Epithelial cell of esophagus (primary cell): ENCODE measurements around the gene DMWD.
A peak's percentile ranks its signal among the peaks of the same experiment; 100 is the strongest.
"Not testable (repeated sequence)": the region's sequence is repeated elsewhere in the genome, so short reads cannot be mapped to it uniquely, and the experiment has no call there.

Experiments used
- DNase-seq: peaks from one replicate; pipeline ENCODE4 v3.0.0; 2010; ENCODE audit warnings: low read depth
- H3K4me3 ChIP-seq: 2 replicates; pipeline ENCODE4 v1.5.1; 2011; ENCODE audit warnings: mild to moderate bottlenecking, low read length, control low read depth
- TF ChIP-seq, protein P1 (sequence below): IDR thresholded peaks from 2 replicates; pipeline ENCODE4 v1.5.1; 2011; ENCODE audit warnings: low read depth, mild to moderate bottlenecking, low read length, control low read depth, inconsistent platforms; ENCODE audit not compliant: insufficient read depth; ENCODE audit errors: missing control alignments

The DMWD gene

DNA sequence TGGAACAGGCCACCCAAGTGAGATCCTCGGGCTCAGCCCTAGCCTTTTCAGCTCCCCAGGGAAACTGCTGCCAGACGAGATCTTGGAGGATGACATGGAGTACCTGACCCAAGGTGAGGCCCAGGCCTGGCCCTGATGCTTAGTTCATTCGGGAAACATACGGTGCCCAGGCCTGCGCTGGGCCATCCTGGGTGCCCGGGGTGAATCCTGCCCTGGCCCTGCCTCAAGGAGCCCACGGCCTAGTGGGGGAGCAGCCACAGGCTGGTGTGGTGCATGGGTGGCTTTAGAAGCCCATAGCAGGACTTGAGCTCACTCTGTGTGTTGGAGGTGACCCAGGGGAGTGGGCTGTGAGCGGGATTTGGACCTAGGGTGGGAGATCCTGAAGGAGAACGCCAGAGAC lies 33.7 kb downstream of the DMWD start:
- TF ChIP-seq, protein P1, sequence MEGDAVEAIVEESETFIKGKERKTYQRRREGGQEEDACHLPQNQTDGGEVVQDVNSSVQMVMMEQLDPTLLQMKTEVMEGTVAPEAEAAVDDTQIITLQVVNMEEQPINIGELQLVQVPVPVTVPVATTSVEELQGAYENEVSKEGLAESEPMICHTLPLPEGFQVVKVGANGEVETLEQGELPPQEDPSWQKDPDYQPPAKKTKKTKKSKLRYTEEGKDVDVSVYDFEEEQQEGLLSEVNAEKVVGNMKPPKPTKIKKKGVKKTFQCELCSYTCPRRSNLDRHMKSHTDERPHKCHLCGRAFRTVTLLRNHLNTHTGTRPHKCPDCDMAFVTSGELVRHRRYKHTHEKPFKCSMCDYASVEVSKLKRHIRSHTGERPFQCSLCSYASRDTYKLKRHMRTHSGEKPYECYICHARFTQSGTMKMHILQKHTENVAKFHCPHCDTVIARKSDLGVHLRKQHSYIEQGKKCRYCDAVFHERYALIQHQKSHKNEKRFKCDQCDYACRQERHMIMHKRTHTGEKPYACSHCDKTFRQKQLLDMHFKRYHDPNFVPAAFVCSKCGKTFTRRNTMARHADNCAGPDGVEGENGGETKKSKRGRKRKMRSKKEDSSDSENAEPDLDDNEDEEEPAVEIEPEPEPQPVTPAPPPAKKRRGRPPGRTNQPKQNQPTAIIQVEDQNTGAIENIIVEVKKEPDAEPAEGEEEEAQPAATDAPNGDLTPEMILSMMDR: no peak
- no peak for DNase-seq
- H3K4me3 ChIP-seq: no peak overlapping the region

DNA sequence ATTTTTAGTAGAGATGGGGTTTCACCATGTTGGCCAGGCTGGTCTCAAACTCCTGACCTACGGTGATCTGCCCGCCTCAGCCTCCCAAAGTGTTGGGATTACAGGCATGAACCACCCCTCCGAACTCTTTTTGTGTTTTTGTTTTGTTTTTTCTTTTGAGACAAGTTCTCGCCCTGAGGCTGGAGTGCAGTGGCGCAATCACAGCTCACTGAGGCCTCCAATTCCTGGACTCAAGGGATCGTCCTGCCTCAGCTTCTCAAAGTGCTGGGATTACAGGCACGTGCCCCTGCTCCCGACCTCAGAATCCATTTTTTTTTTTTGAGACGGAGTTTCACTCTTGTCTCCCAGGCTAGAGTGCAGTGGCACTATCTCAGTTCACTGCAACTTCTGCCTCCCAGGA lies 35.0 kb downstream of the DMWD start:
- TF ChIP-seq, protein P1: no peak
- H3K4me3 ChIP-seq: no peak overlapping the region
- DNase-seq: peak; percentile 43

DNA sequence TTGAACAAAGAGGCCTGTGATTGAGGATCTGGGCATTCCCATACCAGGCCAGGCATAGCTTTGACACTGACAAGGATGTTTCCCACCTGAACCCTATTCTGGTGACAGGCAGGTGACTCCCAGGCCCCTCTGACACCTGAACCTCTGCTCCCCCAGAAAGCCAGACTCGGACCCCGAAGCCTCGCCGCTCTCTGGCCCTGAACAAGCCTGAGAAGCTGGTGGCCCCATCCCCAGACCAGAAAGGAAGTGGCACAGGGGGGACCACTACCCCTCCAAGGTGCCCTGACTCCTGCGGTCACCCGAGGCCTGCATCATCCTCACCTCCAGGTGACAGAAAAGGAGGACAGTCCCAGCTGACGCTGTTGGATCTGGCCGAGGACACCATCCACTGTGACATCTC lies 38.3 kb downstream of the DMWD start:
- H3K4me3 ChIP-seq: no peak overlapping the region
- TF ChIP-seq, protein P1: no peak
- DNase-seq: no peak

DNA sequence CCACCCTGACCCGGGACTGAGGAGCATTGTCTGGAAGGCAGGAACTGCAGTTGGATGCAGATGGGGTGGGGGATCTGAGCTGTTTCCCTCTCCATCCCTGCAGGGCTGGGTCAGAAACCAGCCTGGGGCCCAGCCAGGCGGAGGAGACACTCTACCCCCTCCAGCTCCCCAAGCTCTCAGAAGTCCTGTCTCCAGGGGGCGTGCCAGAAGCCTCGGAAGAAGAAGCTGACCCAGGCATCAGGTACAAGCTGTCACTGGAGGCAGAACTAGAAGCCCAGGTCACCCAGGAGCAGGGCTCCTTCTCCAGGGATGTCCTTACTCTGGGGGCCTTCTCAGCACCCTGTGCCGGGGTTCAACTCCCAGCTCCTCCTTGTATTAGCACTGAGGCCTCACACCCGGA lies 39.1 kb downstream of the DMWD start:
- TF ChIP-seq, protein P1: no peak
- no peak for DNase-seq
- no peak overlapping the region for H3K4me3 ChIP-seq

DNA sequence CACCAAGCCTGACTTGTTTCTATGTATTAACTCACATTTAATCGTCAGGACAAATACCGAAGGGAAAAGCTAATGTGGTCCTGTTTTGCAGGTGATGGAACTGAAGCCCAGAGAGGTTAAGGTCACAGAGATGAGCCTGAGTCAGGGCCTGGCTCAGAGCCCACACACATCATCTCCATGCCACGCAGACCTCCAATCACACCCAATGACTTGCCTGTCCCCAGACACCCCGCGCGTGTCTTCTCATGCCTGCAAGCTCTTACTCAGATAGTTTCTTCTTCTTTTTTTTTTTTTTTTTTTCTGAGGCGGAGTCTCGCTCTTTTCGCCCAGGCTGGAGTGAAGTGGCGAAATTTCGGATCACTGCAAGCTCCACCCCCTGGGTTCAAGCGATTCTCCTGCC lies 40.0 kb downstream of the DMWD start:
- no peak overlapping the region for H3K4me3 ChIP-seq
- TF ChIP-seq, protein P1: no peak
- peak; percentile 99 for DNase-seq

DNA sequence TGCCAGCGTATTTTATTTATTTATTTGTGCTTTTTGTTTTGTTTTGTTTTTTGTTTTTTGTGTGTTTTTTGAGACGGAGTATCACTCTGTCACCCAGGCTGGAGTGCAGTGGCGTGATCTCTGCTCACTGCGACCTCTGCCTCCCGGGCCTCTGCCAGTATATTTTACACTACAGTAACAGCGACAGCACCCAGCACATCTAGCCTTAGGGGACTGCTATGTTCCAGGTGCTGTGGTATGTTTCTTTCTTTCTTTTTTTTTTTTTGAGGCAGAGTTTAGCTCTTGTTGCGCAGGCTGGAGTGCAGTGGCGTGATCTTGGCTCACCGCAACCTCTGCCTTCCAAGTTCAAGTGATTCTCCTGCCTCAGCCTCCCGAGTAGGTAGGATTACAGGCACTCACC lies 41.2 kb downstream of the DMWD start:
- H3K4me3 ChIP-seq, DNase-seq: not testable (repeated sequence)

DNA sequence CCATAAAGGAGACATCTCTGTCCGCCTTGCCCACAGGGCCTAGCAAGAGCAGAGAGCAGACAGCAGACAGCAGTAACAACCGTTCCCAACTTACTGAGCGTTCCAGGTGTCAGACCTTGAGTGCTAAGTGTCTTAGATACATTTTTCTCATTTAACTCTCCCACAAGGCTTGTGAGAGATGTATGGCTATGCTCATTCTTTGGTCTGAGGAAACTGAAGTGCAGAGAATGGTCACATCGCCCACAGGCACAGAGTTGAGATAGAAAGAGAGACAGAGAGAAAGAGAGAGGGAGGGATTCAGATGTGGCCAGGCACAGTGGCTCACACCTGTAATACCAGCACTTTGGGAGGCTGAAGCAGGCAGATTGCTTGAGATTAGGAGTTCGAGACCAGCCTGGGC lies 45.1 kb downstream of the DMWD start:
- H3K4me3 ChIP-seq: no peak overlapping the region
- no peak for DNase-seq
- TF ChIP-seq, protein P1: no peak

DNA sequence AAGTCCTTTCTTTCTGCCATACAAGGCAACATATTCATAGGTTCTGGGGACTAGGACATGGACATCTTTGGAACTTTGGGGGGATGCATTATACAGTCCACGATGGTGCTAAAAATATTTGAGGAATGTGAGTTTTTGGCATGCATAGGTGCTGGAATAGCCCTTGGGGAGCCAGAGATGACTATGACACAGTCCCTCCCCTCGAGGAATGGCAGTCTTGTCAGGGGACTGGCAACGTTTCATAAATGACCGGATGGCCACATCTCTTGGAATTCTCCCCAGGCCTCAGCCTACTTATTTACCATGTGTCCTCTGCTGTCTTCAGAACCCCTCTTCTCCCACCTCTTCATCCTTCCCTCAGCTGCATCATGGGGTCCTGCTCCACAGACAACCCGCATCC lies 45.8 kb downstream of the DMWD start:
- DNase-seq: no peak
- TF ChIP-seq, protein P1: no peak
- no peak overlapping the region for H3K4me3 ChIP-seq
